ENCODE measurements around the gene NCEH1. TPM values are rescaled to one million over a fixed set of nuclear protein-coding genes. Genes with fewer than 3 reads are reported as not detected.

The NCEH1 gene
- total RNA-seq, 1 experiment from 2014 or later: 11.5 TPM

DNA sequence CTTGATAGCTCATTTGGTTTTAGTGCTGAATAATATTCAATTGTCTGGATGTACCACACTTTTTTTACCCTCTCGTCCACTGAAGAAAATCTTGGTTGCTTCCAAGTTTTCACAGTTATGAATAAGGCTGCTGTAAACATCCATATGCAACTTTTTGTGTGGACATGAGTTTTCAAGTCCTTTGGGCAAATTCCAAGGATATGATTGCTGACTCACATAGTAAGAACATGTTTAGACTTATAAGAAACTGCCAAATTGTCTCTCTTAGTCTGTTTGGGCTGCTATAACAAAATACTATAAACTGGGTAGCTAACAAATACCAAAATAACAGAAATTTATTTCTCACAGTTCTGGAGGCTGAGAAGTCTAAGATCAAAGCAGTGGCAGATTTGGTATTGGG is 128.2 kb downstream of the NCEH1 start:
- H3K9me2 ChIP-seq (ENCODE audit: insufficient read depth): no peaks in the 10 kb centered on the region
- H4K20me1 ChIP-seq (ENCODE audit: insufficient read depth): no peaks in the 10 kb centered on the region
- H3K9me3 ChIP-seq (ENCODE audit: control insufficient read depth in 1 of 2, insufficient read depth in 1 of 2, low read depth in 1 of 2, low read length in 2 of 2): no peaks in the 10 kb centered on the region
- BruUV-seq (replicated peaks): no TSS peak
- intact Hi-C loops (cut with micrococcal nuclease): no loop called here
- H3K9ac ChIP-seq (ENCODE audit: low read length): no peak overlapping the region
- TF ChIP-seq TCF7L2 (IDR thresholded peaks at IDR 0.05; ENCODE audit: borderline replicate concordance, extremely low read depth, insufficient read depth, insufficient read length): no peak
- no peak for TF ChIP-seq MAX (IDR thresholded peaks at IDR 0.05)
- no peak for TF ChIP-seq JUND (IDR thresholded peaks at IDR 0.05)
- TF ChIP-seq CTCF (IDR thresholded peaks at IDR 0.05 in 2 of 3, conservative IDR thresholded peaks at IDR 0.05 in 1 of 3; ENCODE audit: borderline replicate concordance in 1 of 3, insufficient read depth in 1 of 3, low read depth in 2 of 3, low read length in 2 of 3): no peak
- no peak for TF ChIP-seq SP1 (IDR thresholded peaks at IDR 0.05; ENCODE audit: low read depth)
- POLR2A ChIA-PET: no interaction called here
- DNase-seq (ENCODE audit: low read depth, low spot score) (no peak), ATAC-seq (no peak)
- H3K27me3 ChIP-seq (ENCODE audit: insufficient read depth, low read length): no peaks in the 10 kb centered on the region
- no peak overlapping the region for H3K27ac ChIP-seq (ENCODE audit: low read depth, low read length)
- H3K4me1 ChIP-seq (ENCODE audit: control insufficient read depth in 1 of 2, insufficient read depth in 2 of 2, low read length in 2 of 2): no peaks in the 10 kb centered on the region
- no peaks in the 10 kb centered on the region for H3K79me2 ChIP-seq (ENCODE audit: insufficient read depth, low read length)
- H3K36me3 ChIP-seq (ENCODE audit: control insufficient read depth in 1 of 2, insufficient read depth in 2 of 2, low read length in 2 of 2): no peaks in the 10 kb centered on the region
- no peak overlapping the region for H2AFZ ChIP-seq (ENCODE audit: low read depth, low read length, poor library complexity, severe bottlenecking)
- H3K4me2 ChIP-seq (ENCODE audit: low read length): no peak overlapping the region
- RAD21 ChIA-PET (ENCODE audit: low non-redundant PET in 1 of 2, low total read pairs in 2 of 2, uncharacterized antibody in 2 of 2, unreplicated experiment in 2 of 2): no interaction called here
- no peak overlapping the region for H3K4me3 ChIP-seq (replicated peaks in 1 of 2; ENCODE audit: low read depth in 1 of 2, low read length in 2 of 2)
- CTCF ChIA-PET: no interaction called here

GRCh38 chr3:172581757-172582166 is 129.1 kb downstream of the NCEH1 start:
- ChIA-PET RAD21 (ENCODE audit: low non-redundant PET in 1 of 2, low total read pairs in 2 of 2, uncharacterized antibody in 2 of 2, unreplicated experiment in 2 of 2) (no interaction called here), CTCF (no interaction called here)
- no TSS peak for BruUV-seq (replicated peaks)
- TF ChIP-seq POLR2AphosphoS5 (IDR thresholded peaks at IDR 0.05; ENCODE audit: low read depth, low read length) (no peak), EZH2 (IDR thresholded peaks at IDR 0.05) (no peak), EZH2phosphoT487 (IDR thresholded peaks at IDR 0.05; ENCODE audit: borderline replicate concordance) (no peak), CTCF (IDR thresholded peaks at IDR 0.05 in 2 of 3, conservative IDR thresholded peaks at IDR 0.05 in 1 of 3; ENCODE audit: borderline replicate concordance in 1 of 3, insufficient read depth in 1 of 3, low read depth in 2 of 3, low read length in 2 of 3) (no peak), ATF3 (IDR thresholded peaks at IDR 0.05) (no peak), ZNF274 (IDR thresholded peaks at IDR 0.05; ENCODE audit: low read depth, low read length) (no peak), SIN3A (IDR thresholded peaks at IDR 0.05; ENCODE audit: low read depth) (no peak)
- TF ChIP-seq, protein P1, sequence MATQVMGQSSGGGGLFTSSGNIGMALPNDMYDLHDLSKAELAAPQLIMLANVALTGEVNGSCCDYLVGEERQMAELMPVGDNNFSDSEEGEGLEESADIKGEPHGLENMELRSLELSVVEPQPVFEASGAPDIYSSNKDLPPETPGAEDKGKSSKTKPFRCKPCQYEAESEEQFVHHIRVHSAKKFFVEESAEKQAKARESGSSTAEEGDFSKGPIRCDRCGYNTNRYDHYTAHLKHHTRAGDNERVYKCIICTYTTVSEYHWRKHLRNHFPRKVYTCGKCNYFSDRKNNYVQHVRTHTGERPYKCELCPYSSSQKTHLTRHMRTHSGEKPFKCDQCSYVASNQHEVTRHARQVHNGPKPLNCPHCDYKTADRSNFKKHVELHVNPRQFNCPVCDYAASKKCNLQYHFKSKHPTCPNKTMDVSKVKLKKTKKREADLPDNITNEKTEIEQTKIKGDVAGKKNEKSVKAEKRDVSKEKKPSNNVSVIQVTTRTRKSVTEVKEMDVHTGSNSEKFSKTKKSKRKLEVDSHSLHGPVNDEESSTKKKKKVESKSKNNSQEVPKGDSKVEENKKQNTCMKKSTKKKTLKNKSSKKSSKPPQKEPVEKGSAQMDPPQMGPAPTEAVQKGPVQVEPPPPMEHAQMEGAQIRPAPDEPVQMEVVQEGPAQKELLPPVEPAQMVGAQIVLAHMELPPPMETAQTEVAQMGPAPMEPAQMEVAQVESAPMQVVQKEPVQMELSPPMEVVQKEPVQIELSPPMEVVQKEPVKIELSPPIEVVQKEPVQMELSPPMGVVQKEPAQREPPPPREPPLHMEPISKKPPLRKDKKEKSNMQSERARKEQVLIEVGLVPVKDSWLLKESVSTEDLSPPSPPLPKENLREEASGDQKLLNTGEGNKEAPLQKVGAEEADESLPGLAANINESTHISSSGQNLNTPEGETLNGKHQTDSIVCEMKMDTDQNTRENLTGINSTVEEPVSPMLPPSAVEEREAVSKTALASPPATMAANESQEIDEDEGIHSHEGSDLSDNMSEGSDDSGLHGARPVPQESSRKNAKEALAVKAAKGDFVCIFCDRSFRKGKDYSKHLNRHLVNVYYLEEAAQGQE (IDR thresholded peaks at IDR 0.05; ENCODE audit: low read depth): no peak

More at GRCh38 chr3:172581757-172582166, 129.1 kb downstream of the NCEH1 start:
- Histone ChIP-seq H3K9me3 (ENCODE audit: control insufficient read depth in 1 of 2, insufficient read depth in 1 of 2, low read depth in 1 of 2, low read length in 2 of 2) (no peaks in the 10 kb centered on the region), H3K79me2 (ENCODE audit: insufficient read depth, low read length) (no peaks in the 10 kb centered on the region), H2AFZ (ENCODE audit: low read depth, low read length, poor library complexity, severe bottlenecking) (no peak overlapping the region), H3K9ac (ENCODE audit: low read length) (no peak overlapping the region), H3K4me2 (ENCODE audit: low read length) (no peak overlapping the region), H3K4me3 (replicated peaks in 1 of 2; ENCODE audit: low read depth in 1 of 2, low read length in 2 of 2) (no peak overlapping the region), H3K27me3 (ENCODE audit: insufficient read depth, low read length) (no peaks in the 10 kb centered on the region), H3K9me2 (ENCODE audit: insufficient read depth) (no peaks in the 10 kb centered on the region), H3K4me1 (ENCODE audit: control insufficient read depth in 1 of 2, insufficient read depth in 2 of 2, low read length in 2 of 2) (no peaks in the 10 kb centered on the region), H3K36me3 (ENCODE audit: control insufficient read depth in 1 of 2, insufficient read depth in 2 of 2, low read length in 2 of 2) (no peaks in the 10 kb centered on the region), H4K20me1 (ENCODE audit: insufficient read depth) (no peaks in the 10 kb centered on the region), H3K27ac (ENCODE audit: low read depth, low read length) (no peak overlapping the region)
- POLR2A ChIA-PET: no interaction called here
- DNase-seq (ENCODE audit: low read depth, low spot score): no peak
- intact Hi-C loops (cut with micrococcal nuclease): no loop called here
- no peak for ATAC-seq

All from HCT116 (cell line).